Pons (tissue), 1 donor: ENCODE data around the gene GNS.

Experiments used
- DNase-seq: peaks from one replicate; pipeline ENCODE4 v3.0.0-alpha.2; 2016; ENCODE audit warnings: low spot score

Gene GNS

DNA sequence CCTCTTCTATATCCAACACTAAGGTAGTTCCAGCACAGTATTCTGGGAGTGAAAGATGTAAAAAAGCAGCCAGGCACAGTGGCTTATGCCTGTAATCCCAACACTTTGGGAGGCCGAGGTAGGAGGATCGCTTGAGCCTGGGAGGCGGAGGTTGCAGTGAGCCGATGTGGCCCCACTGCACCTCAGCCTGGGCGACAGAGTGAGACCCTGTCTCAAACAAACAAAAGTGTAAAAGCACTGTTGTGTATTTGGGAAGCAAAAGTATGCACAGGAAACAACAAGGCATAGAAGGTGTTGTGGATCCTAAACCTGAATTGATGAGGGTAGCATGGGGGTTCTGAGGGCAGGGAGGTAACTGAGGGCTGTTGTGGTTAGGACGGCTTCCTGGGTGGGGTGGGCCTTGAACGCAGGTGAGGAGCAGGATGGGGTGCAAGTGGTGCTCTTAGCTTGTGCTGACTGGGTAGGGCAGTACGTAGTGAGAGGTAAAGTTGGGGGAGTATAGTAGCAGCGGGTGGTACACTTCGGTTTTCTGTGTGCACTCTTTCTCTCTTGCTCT lies 84.8 kb downstream of the GNS start:
- no peak for DNase-seq

DNA sequence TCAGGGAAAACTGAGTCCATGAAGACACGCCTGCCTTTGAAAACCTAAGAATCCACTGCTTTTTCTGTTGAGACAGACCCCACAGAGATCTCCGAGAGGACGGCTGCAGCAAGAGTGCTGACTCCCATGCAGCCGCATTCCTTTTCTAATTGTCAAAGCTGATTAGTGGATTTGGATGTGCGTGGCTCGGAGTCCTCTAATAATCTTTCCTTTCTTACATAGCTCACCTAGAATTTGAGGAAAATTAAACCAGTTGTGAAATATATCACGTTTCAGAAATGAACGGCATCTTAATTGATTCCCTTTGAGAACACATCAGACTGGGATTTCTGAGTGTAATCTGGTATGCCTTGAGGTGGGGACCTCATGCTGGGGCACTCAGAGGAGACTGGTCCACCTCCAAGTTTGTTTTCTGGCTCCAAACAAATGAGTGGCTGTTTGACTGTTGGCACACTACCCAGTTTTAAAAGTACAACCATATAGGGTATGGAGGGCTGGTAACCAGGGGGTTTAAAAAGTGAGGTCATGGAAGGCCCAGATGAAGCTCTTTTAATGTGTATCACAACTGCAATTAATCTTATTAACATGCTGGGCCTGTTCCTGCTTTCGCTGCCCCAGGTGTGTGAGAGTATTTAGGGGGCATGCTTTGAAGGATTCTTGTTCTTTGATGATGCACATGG lies 85.6 kb downstream of the GNS start:
- DNase-seq: no peak

GRCh38 chr12:64672925-64673409 lies 86.2 kb downstream of the GNS start:
- DNase-seq: no peak

GRCh38 chr12:64671681-64672080 lies 87.5 kb downstream of the GNS start:
- no peak for DNase-seq

GRCh38 chr12:64670919-64671639 lies 88.1 kb downstream of the GNS start:
- DNase-seq: no peak

DNA sequence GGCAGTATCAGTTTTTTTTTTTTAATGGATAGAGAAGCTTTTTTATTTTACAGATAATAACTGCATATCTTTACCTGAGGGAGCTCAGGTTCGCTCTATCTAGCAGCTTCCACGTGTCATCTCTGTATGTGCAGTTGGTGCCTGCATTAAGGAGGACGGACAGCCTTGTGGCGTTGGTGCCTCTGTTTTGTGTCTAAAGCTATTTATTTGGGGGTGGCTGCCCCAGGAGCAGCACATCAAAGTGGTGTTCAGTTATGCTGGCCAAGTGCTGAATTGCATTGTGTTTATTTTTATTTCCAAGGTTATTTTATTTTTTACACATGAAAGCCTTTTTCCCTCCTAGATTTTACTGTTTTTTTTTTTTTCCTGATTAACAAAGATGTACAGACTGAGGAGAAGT lies 89.2 kb downstream of the GNS start:
- no peak for DNase-seq

GRCh38 chr12:64669270-64669842 lies 89.8 kb downstream of the GNS start:
- no peak for DNase-seq

- DNase-seq: no peak
Measured at GRCh38 chr12:64667793-64668192, 91.4 kb downstream of the GNS start.

GRCh38 chr12:64666054-64666914 lies 92.9 kb downstream of the GNS start:
- DNase-seq: no peak

DNA sequence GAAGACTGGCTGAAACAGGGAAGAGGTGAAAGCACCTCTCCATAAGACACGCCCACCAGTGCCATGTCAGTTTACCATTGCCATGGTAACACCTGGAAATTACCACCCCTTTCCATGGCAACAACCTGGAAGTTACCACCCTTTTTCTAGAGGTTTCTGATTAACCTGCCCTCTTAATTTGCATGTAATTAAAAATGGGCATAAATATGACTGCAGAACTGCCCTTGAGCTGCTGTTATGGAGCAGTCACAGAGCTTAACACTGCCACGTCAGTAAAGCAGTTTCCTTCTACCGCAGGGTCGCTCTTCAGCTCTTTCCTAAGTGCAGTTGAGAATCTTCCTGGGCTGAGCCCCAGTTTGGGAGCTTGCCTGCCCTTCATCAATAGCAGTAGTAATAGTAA lies 93.7 kb downstream of the GNS start:
- no peak for DNase-seq
